GM19351 (cell line): ENCODE results near the gene PUS7L.

ENCODE experiments used
- ATAC-seq: cut with Tn5 transposase; IDR thresholded peaks from one replicate; pipeline ENCODE4 v1.9.1; 2021; ENCODE audit warnings: mild to moderate bottlenecking, moderate library complexity; ENCODE audit not compliant: unreplicated experiment

PUS7L gene

GRCh38 chr12:43675048-43675904, 83.3 kb downstream of the PUS7L start:
- no peak for ATAC-seq

DNA sequence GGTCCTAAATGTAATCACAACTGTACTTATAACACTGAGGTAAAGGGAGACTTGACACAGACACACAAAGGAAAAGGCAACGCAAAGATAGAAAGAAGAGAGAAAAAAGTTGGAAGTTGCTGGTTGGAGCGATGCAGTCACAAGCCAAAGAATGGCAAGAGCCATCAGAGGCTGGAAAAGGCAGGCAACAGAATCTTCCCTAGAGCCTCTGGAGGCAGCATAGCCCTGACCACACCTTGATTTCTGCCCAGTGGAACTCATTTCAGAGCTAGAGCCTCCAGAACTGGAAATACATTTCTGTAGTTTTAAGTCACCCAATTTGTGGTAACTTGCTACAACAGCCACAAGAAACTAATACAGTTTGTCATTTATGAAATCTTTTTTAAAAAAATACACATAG, 89.2 kb downstream of the PUS7L start:
- ATAC-seq, result no peak
